OCI-LY1 (cell line): ENCODE data around the gene COQ5.

Experiments used
- CTCF ChIP-seq: fragments of 200-600 bp; sonication (generic), shearing (Covaris generic); IDR thresholded peaks from 2 replicates; pipeline ENCODE4 v1.5.1; 2017; ENCODE audit warnings: mild to moderate bottlenecking, antibody characterized with exemption, low read length, moderate library complexity, mixed read lengths
- EZH2 ChIP-seq: fragments of 200-600 bp; sonication (generic), shearing (Covaris generic); IDR thresholded peaks from 2 replicates; pipeline ENCODE4 v1.8.0; 2017; ENCODE audit warnings: borderline replicate concordance, mixed run types, mild to moderate bottlenecking, antibody characterized with exemption, low read length, moderate library complexity, mixed read lengths

DNA sequence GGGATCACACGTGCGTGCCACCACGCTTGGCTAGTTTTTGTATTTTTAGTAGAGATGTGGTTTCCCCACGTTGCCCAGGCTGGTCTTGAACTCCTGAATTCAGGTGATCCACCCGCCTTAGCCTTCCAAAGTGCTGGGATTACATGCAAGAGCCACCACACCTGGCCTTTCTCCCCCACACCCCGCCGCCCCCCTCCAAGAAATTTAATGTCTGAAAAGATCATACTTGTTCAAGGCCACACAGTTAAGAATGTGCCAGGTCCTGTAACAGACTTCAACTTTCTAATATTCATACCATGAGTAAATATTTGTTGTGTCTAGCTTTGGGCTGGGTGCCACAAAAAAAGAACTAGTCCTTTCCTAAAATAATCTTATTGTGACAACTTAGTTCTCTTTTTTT is 73.7 kb downstream of the COQ5 start:
- TF ChIP-seq CTCF (no peak), EZH2 (no peak)
